NB4 (cell line): ENCODE results near the gene NOD1.

Source experiments
- POLR2A ChIP-seq: IDR thresholded peaks from 2 replicates; pipeline ENCODE4 v1.6.1; 2011; ENCODE audit warnings: mild to moderate bottlenecking; ENCODE audit not compliant: insufficient read length; ENCODE audit errors: extremely low read depth
- TF ChIP-seq, protein P1 (sequence below): IDR thresholded peaks from one replicate; pipeline ENCODE4 v1.5.1; 2012; ENCODE audit warnings: low read depth, low read length
- TF ChIP-seq, protein P2 (sequence below): IDR thresholded peaks from 2 replicates; pipeline ENCODE4 v1.6.1; 2011; ENCODE audit warnings: low read depth, low read length

DNA sequence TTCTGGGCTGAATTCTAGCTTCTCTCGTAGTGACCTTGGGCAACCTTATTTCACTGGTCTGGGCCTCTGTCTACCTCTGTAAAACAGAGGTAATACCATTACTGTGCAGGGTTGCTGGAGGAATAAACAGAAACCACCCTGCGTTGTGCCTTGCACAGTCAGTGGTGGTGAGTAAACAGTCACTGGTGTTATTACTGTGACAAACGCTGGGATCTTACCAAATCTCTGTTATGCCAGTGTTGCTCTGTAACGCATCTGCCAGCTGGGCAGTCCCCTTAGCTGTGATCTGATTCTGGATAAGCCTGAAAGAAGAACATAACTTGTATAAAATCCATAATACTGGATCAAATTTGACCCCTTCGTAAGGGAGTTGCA lies 49.4 kb downstream of the NOD1 start:
- TF ChIP-seq, protein P1, sequence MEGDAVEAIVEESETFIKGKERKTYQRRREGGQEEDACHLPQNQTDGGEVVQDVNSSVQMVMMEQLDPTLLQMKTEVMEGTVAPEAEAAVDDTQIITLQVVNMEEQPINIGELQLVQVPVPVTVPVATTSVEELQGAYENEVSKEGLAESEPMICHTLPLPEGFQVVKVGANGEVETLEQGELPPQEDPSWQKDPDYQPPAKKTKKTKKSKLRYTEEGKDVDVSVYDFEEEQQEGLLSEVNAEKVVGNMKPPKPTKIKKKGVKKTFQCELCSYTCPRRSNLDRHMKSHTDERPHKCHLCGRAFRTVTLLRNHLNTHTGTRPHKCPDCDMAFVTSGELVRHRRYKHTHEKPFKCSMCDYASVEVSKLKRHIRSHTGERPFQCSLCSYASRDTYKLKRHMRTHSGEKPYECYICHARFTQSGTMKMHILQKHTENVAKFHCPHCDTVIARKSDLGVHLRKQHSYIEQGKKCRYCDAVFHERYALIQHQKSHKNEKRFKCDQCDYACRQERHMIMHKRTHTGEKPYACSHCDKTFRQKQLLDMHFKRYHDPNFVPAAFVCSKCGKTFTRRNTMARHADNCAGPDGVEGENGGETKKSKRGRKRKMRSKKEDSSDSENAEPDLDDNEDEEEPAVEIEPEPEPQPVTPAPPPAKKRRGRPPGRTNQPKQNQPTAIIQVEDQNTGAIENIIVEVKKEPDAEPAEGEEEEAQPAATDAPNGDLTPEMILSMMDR: no peak
- TF ChIP-seq POLR2A: no peak
- TF ChIP-seq, protein P2, sequence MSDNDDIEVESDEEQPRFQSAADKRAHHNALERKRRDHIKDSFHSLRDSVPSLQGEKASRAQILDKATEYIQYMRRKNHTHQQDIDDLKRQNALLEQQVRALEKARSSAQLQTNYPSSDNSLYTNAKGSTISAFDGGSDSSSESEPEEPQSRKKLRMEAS: no peak
